D721Med (cell line): ENCODE results near the gene SBF2.
"Not testable (repeated sequence)": the region's sequence is repeated elsewhere in the genome, so short reads cannot be mapped to it uniquely, and the experiment has no call there.

ENCODE experiments used
- DNase-seq: peaks from one replicate; pipeline ENCODE4 v3.0.0; 2011; ENCODE audit warnings: low spot score; ENCODE audit not compliant: insufficient read length
- FAIRE-seq: peaks from 2 replicates; lab custom pipeline; 2011; peaks lifted over from hg19 to GRCh38; lab: Jason Lieb, UNC
- TF ChIP-seq, protein P1 (sequence below): IDR thresholded peaks from 2 replicates; pipeline ENCODE4 v1.5.1; 2012; ENCODE audit warnings: mild to moderate bottlenecking, control low read depth; ENCODE audit not compliant: insufficient read depth; ENCODE audit errors: missing control alignments

SBF2 gene

DNA sequence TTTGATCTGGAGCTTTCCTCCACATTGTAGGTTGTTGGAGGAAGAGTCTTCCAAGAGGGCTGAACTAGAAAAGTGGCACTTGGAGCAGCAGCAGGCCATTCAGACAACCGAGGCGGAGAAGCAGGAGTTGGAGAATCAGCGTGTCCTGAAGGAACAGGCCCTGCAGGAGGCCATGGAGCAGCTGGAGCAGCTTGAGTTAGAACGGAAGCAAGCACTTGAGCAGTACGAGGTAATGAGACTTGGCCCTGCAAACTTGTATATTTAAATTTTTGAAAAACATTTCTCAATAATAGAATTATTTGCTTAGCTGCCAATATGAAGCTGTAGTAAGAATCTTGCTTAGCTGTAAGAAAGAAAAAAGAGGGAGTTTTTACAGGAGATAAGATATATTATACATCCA, 546.2 kb downstream of the SBF2 start:
- TF ChIP-seq, protein P1, sequence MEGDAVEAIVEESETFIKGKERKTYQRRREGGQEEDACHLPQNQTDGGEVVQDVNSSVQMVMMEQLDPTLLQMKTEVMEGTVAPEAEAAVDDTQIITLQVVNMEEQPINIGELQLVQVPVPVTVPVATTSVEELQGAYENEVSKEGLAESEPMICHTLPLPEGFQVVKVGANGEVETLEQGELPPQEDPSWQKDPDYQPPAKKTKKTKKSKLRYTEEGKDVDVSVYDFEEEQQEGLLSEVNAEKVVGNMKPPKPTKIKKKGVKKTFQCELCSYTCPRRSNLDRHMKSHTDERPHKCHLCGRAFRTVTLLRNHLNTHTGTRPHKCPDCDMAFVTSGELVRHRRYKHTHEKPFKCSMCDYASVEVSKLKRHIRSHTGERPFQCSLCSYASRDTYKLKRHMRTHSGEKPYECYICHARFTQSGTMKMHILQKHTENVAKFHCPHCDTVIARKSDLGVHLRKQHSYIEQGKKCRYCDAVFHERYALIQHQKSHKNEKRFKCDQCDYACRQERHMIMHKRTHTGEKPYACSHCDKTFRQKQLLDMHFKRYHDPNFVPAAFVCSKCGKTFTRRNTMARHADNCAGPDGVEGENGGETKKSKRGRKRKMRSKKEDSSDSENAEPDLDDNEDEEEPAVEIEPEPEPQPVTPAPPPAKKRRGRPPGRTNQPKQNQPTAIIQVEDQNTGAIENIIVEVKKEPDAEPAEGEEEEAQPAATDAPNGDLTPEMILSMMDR: no peak
- no peak for FAIRE-seq
- no peak for DNase-seq

DNA sequence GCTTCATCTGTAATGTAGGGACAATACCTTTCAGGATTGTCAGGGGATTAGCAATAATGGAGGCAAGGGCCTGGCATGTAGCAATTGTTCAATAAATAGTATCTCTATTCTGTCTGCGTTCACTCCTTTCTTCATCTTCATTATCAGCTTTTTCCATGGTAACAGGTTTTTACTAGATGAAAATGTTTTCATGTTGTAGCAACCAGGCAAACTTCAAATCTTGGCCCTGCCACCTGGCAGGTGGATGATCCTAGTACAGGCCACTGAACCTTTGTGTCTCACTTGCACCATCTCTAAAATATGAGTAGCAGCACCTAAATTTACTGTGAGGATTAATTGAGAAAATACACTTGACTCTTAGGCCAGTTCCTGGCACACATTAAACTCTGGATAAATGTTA, 546.8 kb downstream of the SBF2 start:
- no peak for DNase-seq
- FAIRE-seq: no peak
- TF ChIP-seq, protein P1: no peak

DNA sequence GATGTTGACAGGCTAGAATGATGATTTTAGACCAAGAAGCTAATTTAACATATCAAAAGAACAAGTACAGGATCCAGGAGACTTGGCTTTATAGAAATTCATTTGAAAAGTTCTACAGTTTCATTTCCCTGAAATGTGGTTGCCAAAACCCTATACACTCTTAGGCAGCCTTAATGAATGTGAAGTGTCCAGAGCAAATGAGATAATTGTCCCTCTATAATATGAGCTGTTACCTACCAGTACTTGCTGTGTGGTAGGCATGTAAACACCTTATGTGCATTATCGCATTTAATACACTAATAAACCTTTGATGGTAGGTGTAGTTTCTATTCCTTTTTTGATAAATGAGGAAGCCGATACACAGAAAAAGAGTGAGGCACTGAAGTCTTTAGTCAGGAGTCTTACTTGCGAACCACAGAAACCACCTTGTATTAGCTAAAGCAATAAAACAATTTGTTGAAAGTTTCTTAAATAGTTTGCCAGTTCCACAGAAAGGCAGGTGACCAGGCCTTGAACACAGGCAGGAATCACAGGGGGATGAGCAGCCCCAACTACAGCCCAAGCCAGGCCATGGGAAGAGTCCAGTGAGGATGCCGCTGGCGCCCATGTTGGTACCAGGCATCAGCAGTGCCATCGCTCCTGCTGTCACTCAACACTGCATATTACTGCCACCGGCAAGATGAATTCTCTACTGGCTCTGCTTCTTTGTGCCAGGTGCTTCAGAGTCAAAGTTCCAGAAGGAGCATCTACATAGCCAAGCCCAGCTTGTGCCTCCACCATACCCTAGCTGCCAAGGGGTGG, 548.4 kb downstream of the SBF2 start:
- DNase-seq: no peak

DNA sequence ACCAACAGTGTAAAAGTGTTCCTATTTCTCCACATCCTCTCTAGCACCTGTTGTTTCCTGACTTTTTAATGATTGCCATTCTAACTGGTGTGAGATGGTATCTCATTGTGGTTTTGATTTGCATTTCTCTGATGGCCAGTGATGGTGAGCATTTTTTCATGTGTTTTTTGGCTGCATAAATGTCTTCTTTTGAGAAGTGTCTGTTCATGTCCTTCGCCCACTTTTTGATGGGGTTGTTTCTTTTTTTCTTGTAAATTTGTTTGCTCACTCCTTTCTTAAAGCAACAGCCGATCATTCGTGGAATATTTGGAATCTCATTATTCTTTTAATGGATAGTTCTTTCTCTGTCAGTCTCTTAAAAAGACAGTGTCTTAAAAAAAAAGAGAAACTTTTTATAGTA, 550.5 kb downstream of the SBF2 start:
- not testable (repeated sequence) for FAIRE-seq, DNase-seq

More for the DNA sequence above, 548.4 kb downstream of the SBF2 start:
- FAIRE-seq: no peak
- TF ChIP-seq, protein P1: no peak

DNA sequence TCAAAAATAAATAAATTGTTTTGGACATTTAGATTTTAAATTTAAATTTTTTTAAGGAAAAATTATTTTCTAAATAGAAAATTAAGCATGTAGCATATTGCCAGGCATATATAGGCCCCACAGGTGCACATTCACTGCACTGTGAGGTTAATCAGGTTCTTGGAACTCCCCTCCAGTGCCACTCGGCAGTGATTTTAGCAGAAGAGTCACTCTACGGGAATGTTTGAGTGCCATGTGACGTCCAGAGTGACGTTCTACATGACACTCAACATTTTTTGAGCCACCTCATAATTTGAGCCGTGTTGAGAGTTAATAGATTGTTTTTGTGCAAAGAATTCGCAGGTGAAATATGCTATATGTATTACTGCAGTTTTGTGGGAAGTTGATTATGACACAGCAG, 552.8 kb downstream of the SBF2 start:
- DNase-seq: no peak
- TF ChIP-seq, protein P1: no peak
- FAIRE-seq: no peak

DNA sequence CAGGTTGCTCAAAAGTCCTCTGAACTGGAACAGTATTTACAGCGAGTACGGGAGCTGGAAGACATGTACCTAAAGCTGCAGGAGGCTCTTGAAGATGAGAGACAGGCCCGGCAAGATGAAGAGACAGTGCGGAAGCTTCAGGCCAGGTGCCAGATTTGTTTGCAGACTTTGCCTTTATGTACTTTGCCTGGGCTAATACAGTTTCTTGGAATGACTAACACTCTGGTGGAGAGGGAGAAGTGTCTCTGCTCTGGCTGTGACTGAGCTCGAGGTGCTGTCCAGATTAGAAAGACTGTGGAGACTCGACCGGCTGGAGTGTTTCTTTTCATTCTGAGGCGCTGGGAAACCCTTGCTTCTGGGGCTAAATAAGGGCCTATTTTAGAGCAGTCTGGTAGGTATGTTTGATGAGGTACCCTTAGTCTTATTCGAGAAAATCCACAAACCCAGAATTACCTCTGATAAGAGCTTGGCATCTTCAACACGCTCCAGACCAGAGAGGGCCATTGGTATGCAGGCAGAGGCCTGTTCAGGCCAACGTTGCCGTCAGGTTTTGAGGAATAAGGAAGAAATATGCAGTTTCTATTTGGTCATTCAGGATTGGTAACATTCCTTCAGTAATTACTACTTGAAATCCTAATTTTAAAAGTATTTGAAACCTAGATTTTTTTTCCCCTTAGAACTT, 553.7 kb downstream of the SBF2 start:
- TF ChIP-seq, protein P1: no peak
- FAIRE-seq (no peak), DNase-seq (no peak)

DNA sequence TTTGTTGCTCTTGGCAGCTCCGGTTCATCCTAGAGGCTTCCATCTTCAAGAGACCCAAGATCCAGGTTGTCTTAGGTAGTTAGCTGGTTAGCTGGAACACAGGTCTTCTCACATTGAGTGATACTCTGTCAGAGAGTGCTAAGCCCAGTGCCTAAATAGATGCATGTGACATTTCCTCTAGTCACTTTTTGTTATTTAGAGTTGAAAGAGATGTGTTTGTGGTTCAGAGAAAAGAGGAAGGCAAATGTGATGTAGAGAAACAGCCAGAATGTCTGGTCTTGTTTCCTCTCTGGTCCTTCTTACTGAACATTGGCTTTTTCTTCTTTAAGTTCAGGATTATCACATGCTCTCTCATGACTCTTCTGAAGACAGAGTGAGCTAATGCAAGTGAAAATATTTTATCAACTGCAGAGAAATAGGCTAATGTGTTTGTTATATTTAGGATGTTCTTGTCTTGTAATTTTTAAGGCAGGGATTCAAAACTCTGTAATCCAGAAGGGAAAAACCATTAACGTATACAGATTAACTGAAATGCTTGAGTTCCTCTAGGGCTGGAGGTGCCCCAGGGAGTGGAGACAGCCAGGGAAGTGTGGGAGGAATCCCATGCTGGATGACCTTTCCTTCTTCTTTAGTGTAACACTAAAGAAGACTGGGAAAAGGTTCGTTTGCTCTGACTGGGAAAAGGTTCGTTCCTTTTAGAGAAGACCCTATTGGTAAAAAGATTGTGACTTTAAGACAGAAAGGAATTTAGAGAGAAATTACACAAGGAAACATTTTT, 554.7 kb downstream of the SBF2 start:
- TF ChIP-seq, protein P1: no peak
- DNase-seq (no peak), FAIRE-seq (no peak)
